GM19351 (cell line): ENCODE results near the gene XRCC2.

Source experiments
- ATAC-seq: cut with Tn5 transposase; IDR thresholded peaks from one replicate; pipeline ENCODE4 v1.9.1; 2021; ENCODE audit warnings: mild to moderate bottlenecking, moderate library complexity; ENCODE audit not compliant: unreplicated experiment

XRCC2 gene

DNA sequence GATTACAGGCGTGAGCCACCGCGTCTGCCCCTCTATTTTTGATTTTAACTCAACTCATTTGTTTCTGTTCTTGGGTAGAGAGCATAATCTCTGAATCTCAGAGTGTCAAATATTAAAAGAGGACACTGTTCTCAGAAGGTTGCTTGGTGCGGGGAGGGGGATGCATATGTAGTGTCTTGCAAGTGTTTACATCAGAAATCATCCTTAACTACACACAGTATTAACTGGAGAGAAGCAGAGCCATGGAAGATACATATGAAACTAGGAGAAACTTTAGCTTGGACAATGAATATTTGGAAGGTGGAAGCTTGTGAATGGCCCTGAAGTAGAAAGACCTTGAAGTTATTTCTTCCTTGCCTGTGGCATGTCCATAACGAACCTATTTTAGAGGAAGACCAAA is 57.5 kb downstream of the XRCC2 start:
- ATAC-seq, result no peak

DNA sequence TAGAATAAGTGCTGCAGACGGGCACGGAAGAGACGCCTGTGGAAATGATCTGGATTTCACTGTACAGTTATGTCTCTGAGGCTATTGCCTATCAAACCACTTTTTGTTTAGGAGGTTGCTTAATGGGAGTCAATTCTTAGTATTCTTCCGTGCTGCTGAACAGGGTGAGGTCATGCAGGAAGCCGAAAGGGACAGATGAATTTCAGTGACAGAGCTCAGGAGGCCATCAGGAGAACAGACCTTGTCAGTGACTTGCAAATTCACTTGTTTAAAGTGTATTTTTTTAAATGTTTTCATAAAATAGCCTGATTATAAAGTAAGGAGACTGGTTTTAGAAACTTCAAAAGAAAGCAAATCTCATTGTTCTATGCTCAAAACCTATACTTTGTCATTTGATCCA is 58.9 kb downstream of the XRCC2 start:
- no peak for ATAC-seq

DNA sequence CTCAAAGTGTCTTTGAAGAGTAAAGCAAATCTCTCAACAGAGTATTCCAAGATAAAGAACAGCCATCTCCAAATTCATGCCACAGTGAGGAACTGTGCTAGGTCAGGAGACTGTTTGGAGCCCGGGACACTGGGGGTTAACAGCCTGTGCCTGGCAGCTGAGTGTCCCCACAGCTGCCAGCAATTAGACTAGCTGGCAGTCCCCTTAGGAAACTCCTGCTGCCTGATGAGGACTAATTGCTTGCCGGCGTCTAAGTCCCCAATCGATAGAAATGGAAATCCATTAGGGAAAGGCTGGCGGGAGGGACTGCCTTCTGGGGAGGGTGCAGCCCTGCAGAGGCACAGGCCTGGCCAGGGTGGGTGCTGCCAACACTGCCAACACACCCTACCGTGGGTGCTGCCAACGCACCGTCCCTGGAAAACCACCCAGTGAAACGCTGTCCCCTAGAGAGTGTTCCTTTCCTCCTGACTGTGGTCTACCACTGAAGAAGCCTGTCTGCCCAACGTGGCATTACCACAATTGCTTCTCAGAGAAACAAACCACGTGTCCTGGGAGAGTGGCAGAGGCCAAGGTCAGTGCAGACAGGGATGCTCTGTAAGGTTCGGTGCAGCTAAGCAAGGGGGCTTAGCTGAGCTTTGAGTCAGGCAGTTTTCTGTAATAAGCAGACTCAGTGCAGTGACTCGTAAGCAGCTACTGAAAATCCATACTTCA is 60.8 kb downstream of the XRCC2 start:
- ATAC-seq, result no peak

DNA sequence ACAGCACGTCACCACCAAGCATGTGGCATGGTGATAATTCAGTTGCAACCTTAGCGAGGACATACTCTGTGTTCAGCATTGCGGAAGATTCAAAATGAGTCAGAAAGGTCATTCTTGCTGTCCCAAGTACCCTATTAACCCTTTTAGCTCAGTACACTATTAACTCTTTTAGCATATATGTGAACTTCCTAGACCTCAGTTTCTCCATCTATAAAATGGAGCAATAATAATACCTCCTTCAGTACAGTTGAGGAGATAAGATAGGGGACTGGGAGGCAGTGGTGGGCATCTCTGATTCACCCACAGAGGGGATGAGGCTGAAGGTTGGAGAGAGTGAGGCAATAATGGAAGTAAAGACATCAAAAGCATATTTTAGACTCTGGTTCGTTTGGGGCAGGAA is 67.3 kb downstream of the XRCC2 start:
- ATAC-seq, result no peak

DNA sequence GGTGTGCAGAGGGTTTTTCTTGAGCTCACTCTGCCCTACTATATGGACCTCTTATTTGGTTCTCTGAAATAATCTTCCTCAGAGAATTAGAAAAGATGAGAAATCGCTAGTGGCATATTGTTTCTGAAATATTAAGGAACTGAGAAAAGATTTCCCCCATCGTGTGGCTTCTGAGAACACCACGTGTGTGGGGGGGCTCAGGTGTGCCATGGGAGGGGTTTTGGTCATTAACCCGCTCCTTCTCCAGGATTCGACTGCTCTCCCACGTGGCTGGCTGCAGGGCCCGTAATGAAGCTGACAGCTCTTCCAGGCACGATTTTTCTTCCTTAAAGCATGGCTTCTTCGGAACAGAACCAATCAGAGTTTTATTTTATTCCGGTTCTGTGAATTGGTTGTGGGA is 67.7 kb downstream of the XRCC2 start:
- ATAC-seq, result no peak

DNA sequence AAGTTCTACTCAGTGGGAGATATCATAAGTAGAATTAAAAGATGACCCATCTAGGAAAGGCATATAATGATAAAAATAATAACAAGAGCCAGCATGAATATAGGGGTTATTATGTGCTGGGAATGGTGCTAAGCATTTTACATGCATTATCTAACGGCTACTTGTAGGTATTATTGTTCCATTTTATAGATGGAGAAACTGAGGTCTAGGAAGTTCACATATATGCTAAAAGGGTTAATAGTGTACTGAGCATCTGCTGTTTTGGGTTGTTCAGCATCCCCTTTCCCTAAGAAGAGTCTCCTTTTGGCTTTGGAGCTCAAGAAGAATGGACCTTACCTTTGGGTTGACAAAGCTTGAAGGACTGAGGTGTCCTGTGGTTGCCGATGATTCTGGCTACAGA is 68.9 kb downstream of the XRCC2 start:
- ATAC-seq, result no peak

DNA sequence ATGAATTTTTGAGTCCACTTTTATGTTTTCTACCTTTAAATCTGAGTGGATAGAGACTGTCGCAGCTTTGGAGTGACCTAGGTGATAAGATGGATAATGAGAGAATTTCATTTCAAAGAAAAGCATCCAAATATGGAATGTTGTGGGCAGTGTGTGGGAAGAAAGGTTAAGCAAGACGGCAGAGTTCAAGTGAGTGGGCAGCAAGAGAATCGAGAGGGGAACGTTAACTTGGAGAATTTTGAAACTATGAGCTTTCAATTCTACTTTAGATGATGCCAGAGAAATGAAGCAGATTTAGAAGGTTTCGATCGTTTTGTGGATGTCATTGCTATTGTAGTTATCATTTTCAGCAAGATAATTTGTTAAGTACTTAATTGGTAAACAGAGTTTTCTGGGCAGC is 73.0 kb downstream of the XRCC2 start:
- no peak for ATAC-seq

DNA sequence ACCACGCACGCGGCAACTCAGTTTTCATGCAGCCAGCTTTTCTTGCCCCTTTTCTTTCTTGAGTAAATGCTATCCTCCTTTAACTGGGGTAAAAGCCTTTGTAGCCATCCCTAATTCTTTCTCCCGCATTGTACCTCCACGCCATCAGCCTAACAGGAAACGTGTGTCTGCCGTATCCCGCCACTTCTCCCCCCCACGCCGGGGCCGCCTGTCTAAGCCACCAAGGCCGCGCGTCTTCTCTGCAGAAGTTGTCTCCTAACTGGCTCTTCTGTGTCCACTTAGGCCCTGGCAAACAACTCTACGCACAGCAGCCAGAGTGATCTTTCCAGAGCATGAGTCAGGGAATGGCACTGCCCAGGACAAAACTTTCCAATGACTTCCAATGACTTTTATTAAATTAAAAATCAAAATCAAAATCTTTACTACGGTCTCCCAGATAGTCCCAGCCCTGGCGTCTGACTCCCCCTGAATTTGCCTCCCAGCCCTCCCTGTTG is 74.6 kb downstream of the XRCC2 start:
- no peak for ATAC-seq

DNA sequence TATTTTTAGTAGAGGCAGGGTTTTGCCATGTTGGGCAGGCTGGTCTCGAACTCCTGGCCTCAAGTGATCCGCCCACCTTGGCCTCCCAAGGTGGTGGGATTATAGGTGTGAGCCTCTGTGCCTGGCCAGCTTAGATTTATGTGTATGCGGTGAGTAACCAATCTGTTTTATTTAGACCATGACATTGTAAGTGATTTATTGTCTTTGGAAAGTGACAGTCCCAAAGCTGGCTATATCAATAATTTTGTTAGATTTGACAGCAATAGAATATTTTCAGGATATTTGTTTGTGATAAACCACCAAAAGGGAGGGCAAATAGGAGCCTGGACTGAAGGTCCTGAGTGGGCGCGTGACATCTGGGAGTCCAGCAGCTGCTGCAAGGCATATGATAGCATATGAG is 75.7 kb downstream of the XRCC2 start:
- ATAC-seq, result no peak

DNA sequence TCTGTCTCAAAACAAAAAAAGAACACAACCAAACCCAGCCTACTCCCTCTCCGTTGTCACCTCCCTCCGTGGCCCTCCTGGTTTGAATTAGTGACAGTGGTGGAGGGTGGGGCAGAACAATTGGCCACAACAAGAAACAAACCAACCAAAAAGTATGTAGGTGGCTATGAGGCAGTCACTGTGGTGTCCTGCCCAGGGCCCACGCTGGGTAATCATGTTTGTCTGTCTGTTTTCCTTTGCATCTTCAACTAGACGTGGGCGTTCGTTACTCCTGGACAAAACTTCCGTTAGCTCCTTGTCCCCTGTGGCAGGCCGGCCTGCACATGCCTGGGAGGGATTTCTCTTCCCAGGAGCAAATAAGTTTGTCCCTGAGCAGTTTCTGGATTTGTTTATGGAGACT is 78.4 kb downstream of the XRCC2 start:
- ATAC-seq, result no peak

DNA sequence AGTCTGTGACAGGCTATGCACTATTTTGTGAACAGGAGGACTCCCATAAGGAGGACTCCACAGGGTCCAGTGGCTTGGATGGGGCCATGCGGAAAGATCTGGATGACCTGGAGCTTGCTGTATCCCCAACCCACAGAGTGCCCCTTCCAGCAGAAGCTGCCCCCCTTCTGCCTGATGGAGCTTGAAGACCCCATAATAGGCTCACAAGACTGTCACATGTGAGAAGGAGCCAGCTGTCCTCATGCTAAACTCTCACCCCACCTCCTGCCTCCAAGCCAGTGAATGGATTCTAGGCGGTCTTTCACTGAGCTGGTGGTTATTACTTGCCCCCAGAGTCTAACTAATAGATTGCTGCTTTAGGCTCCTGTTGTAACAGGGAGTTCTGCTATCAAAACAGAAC is 79.1 kb downstream of the XRCC2 start:
- no peak for ATAC-seq
